GM10266 (cell line): ENCODE data around the gene AADAT.
"Not testable (repeated sequence)": the region's sequence is repeated elsewhere in the genome, so short reads cannot be mapped to it uniquely, and the experiment has no call there.

Experiments used
- DNase-seq: peaks from one replicate; pipeline ENCODE4 v3.0.0; 2012; ENCODE audit errors: extremely low spot score
- TF ChIP-seq, protein P1 (sequence below): IDR thresholded peaks from 2 replicates; pipeline ENCODE4 v1.5.1; 2012; ENCODE audit warnings: mild to moderate bottlenecking, low read depth; ENCODE audit not compliant: control insufficient read depth, insufficient read depth; ENCODE audit errors: missing control alignments

The AADAT gene

GRCh38 chr4:170124406-170124805, 34.6 kb upstream of the AADAT start:
- DNase-seq, result no peak
- TF ChIP-seq, protein P1, sequence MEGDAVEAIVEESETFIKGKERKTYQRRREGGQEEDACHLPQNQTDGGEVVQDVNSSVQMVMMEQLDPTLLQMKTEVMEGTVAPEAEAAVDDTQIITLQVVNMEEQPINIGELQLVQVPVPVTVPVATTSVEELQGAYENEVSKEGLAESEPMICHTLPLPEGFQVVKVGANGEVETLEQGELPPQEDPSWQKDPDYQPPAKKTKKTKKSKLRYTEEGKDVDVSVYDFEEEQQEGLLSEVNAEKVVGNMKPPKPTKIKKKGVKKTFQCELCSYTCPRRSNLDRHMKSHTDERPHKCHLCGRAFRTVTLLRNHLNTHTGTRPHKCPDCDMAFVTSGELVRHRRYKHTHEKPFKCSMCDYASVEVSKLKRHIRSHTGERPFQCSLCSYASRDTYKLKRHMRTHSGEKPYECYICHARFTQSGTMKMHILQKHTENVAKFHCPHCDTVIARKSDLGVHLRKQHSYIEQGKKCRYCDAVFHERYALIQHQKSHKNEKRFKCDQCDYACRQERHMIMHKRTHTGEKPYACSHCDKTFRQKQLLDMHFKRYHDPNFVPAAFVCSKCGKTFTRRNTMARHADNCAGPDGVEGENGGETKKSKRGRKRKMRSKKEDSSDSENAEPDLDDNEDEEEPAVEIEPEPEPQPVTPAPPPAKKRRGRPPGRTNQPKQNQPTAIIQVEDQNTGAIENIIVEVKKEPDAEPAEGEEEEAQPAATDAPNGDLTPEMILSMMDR, result no peak

- no peak for DNase-seq
- TF ChIP-seq, protein P1, result no peak
Measured at GRCh38 chr4:170122252-170122651, 32.5 kb upstream of the AADAT start.

DNA sequence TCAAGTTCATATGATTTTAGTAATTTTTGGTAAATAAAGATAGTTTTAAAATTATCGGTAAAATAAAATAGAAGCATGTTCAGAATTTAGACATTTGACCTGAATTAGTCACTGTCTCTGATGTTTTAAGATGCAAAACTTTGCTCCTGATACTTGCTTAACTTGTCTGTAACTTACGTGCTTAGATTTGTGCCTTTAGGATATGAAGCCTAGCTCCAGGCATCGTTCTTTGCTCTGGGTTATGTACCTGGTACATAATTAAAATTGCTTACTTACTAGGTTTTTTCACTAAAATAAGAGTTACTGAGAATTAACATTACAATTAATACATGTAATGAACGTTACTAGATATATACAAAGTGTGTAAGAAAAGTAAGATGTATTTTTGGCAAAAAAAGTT, 24.9 kb upstream of the AADAT start:
- DNase-seq, result no peak
- TF ChIP-seq, protein P1, result no peak

- DNase-seq, result not testable (repeated sequence)
Measured at GRCh38 chr4:170114183-170114582, 24.4 kb upstream of the AADAT start.

GRCh38 chr4:170111546-170111945, 21.8 kb upstream of the AADAT start:
- no peak for DNase-seq
- TF ChIP-seq, protein P1, result no peak

DNA sequence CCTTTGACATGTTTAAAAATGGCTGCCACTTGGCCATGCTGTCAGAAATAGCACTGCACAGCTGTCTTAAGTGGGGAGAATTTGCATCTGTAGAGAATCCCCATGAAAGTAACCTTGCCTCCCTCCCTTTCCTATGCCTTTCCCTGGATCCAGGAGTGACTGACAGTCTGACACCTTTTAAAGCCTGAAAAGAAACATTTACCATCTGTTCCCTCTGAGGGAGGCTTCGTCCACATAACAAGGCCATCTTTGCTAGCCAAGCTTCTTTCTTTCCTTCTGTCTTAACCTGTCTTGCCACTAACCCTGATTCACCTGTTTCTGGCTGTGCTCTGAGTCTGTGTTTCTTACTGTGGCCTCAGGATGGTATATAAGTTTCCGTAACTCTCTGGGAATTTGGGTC, 21.3 kb upstream of the AADAT start:
- DNase-seq, result no peak
- TF ChIP-seq, protein P1, result no peak

DNA sequence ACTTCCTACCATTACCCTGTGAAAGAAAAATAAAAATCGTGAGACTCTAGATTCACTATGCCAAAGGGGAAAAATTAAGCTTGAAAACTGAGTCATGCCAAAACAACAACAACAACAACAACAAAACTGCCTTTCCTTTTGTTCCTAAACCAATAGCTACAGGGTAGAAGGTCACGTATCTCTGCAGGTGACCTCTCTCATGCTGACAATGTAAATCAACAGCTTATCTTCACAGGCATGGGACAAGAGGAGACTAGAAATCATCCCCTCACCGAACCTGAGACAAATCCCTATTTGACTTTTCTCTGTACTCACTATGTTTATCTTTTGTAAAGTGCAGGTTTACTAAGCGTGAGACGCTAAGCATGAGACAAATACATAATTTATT, 20.5 kb upstream of the AADAT start:
- TF ChIP-seq, protein P1, result no peak
- no peak for DNase-seq

- TF ChIP-seq, protein P1, result no peak
Measured at GRCh38 chr4:170109586-170110284, 20.0 kb upstream of the AADAT start.

More at GRCh38 chr4:170109586-170110284, 20.0 kb upstream of the AADAT start:
- DNase-seq, result no peak
